ENCODE data around the gene GDF7. TPM values are rescaled to one million over a fixed set of nuclear protein-coding genes. Genes with fewer than 3 reads are reported as not detected.
"Not testable (repeated sequence)": the region's sequence is repeated elsewhere in the genome, so short reads cannot be mapped to it uniquely, and the experiment has no call there.

Gene GDF7
- total RNA-seq, 1 experiment from 2014 or later = 0.27 TPM

- no peak for DNase-seq (ENCODE audit: low read depth)
Measured at GRCh38 chr2:20696366-20696765, 29.4 kb downstream of the GDF7 start.

- DNase-seq (ENCODE audit: low read depth) = no peak
Measured at GRCh38 chr2:20697322-20697934, 30.5 kb downstream of the GDF7 start.

GRCh38 chr2:20698916-20699613, 32.1 kb downstream of the GDF7 start:
- no peak for DNase-seq (ENCODE audit: low read depth)

- DNase-seq (ENCODE audit: low read depth) = no peak
Measured at GRCh38 chr2:20702563-20702962, 35.6 kb downstream of the GDF7 start.

GRCh38 chr2:20704886-20705285, 37.9 kb downstream of the GDF7 start:
- DNase-seq (ENCODE audit: low read depth) = no peak

- DNase-seq (ENCODE audit: low read depth) = no peak
Measured at GRCh38 chr2:20706217-20706616, 39.3 kb downstream of the GDF7 start.

GRCh38 chr2:20706786-20707185, 39.8 kb downstream of the GDF7 start:
- DNase-seq (ENCODE audit: low read depth) = no peak

GRCh38 chr2:20707601-20708000, 40.7 kb downstream of the GDF7 start:
- no peak for DNase-seq (ENCODE audit: low read depth)

GRCh38 chr2:20711641-20712040, 44.7 kb downstream of the GDF7 start:
- not testable (repeated sequence) for DNase-seq (ENCODE audit: low read depth)

- not testable (repeated sequence) for DNase-seq (ENCODE audit: low read depth)
Measured at GRCh38 chr2:20713585-20713984, 46.6 kb downstream of the GDF7 start.

- DNase-seq (ENCODE audit: low read depth) = not testable (repeated sequence)
Measured at GRCh38 chr2:20714412-20714811, 47.5 kb downstream of the GDF7 start.

- DNase-seq (ENCODE audit: low read depth) = not testable (repeated sequence)
Measured at GRCh38 chr2:20716164-20716563, 49.2 kb downstream of the GDF7 start.

- no peak for DNase-seq (ENCODE audit: low read depth)
Measured at GRCh38 chr2:20717641-20718040, 50.7 kb downstream of the GDF7 start.

GRCh38 chr2:20722592-20723240, 55.8 kb downstream of the GDF7 start:
- no peak for DNase-seq (ENCODE audit: low read depth)

GRCh38 chr2:20723543-20723942, 56.6 kb downstream of the GDF7 start:
- no peak for DNase-seq (ENCODE audit: low read depth)

- no peak for DNase-seq (ENCODE audit: low read depth)
Measured at GRCh38 chr2:20724500-20725053, 57.6 kb downstream of the GDF7 start.

- DNase-seq (ENCODE audit: low read depth) = no peak
Measured at GRCh38 chr2:20725782-20726181, 58.8 kb downstream of the GDF7 start.

- DNase-seq (ENCODE audit: low read depth) = no peak
Measured at GRCh38 chr2:20726913-20727312, 60.0 kb downstream of the GDF7 start.

GRCh38 chr2:20728114-20728758, 61.3 kb downstream of the GDF7 start:
- DNase-seq (ENCODE audit: low read depth) = no peak
